ENCODE data around the gene CERS6.

DNA sequence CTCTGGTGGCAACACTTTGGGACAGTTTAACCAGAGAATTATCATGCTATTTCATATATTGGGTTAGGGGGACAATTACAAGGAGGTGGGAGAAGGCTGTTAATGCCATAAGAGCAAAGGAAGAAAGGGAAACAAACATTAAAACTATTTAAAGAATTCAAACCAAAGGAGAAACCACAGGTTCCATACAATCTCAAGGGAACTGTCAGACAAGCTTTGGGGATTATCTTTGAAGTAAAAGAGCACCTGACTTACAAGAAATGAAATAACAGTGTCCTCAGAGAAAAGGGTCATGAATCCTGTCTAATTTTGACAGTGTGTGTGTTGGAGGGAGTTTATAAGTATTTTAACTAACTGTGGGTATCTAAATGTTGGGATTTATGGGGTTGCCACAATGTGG lies 44.4 kb downstream of the CERS6 start:
- TF ChIP-seq, protein P1, sequence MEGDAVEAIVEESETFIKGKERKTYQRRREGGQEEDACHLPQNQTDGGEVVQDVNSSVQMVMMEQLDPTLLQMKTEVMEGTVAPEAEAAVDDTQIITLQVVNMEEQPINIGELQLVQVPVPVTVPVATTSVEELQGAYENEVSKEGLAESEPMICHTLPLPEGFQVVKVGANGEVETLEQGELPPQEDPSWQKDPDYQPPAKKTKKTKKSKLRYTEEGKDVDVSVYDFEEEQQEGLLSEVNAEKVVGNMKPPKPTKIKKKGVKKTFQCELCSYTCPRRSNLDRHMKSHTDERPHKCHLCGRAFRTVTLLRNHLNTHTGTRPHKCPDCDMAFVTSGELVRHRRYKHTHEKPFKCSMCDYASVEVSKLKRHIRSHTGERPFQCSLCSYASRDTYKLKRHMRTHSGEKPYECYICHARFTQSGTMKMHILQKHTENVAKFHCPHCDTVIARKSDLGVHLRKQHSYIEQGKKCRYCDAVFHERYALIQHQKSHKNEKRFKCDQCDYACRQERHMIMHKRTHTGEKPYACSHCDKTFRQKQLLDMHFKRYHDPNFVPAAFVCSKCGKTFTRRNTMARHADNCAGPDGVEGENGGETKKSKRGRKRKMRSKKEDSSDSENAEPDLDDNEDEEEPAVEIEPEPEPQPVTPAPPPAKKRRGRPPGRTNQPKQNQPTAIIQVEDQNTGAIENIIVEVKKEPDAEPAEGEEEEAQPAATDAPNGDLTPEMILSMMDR (IDR thresholded peaks at IDR 0.05): no peak
- no peak for TF ChIP-seq POLR2A (IDR thresholded peaks at IDR 0.05)

All from body of pancreas (tissue), 4 donors.